NCI-H774 (cell line): ENCODE measurements around the gene MS4A8.
"Not testable (repeated sequence)": the region's sequence is repeated elsewhere in the genome, so short reads cannot be mapped to it uniquely, and the experiment has no call there.

Source experiments
- DNase-seq: peaks from one replicate; lab custom pipeline; 2025; lab: John Stamatoyannopoulos, UW

Gene MS4A8

GRCh38 chr11:60725592-60725991 lies 26.2 kb downstream of the MS4A8 start:
- no peak for DNase-seq

- DNase-seq = no peak
These were observed 32.2 kb downstream of the MS4A8 start for GRCh38 chr11:60731586-60731985.

- DNase-seq = no peak
These were observed 34.9 kb downstream of the MS4A8 start for GRCh38 chr11:60734279-60734678.

DNA sequence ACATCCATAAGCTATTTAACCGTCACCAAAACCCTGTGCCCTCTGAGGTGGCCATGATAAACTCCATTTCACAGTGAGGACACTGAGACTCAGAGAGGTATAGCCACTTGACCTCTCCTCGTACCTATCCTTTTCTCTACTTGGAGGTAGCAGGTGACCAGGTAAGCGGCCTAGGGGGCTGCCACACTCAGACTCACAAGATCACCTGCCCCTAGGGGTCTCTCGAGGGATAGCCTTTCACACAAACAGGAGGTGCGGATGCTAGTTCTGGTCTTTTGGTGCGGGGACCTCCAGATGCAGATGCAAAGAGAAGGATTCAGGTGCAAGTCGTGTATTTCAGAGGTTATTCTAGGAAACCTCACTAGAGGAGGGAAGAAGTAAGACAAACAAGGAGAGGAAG lies 39.7 kb downstream of the MS4A8 start:
- DNase-seq = no peak

DNA sequence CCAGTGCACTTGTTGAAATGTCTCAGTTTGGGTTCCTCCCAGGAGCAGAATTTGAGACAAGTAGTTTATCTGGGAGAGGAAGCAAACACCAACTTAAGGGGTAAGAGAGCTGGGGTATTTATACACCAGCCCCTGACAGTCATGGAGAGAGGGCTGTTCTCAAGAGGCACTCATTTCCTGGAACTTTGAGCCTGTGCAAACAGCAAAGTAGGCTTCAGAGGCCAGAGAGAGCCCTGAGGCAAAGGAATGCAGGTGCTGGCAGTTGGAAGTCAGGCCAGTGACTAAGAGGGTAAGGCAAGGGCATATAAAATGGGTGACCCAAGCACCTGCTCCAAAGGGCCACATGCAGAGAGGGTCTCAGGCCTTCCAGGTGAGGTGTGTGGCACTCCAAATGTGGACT lies 41.2 kb downstream of the MS4A8 start:
- DNase-seq = no peak

GRCh38 chr11:60741421-60741820 lies 42.0 kb downstream of the MS4A8 start:
- no peak for DNase-seq

GRCh38 chr11:60743058-60743457 lies 43.6 kb downstream of the MS4A8 start:
- DNase-seq = no peak

DNA sequence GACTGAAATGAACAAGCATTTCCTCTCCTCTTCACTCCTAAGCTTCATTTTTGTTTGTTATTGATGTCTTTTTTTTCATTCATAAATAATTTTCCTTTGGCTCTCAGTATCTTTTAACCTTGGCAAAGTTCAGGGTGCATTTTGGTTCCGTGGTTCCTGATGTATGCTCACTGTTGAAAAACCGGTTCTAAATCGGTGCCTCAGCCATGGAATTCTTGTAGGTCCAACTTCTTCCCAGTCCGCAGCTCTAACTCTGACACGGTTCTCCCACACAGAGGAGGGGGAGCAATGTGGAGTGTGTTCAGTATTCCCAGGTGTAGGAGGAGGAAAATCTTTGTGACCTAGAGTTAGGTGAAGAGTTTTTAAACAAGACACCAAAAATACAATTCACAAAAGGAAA lies 44.7 kb downstream of the MS4A8 start:
- no peak for DNase-seq

- DNase-seq = no peak
These were observed 48.0 kb downstream of the MS4A8 start for GRCh38 chr11:60747359-60747873.

- DNase-seq = no peak
These were observed 48.8 kb downstream of the MS4A8 start for GRCh38 chr11:60748225-60748624.

- DNase-seq = no peak
These were observed 49.4 kb downstream of the MS4A8 start for GRCh38 chr11:60748821-60749220.

DNA sequence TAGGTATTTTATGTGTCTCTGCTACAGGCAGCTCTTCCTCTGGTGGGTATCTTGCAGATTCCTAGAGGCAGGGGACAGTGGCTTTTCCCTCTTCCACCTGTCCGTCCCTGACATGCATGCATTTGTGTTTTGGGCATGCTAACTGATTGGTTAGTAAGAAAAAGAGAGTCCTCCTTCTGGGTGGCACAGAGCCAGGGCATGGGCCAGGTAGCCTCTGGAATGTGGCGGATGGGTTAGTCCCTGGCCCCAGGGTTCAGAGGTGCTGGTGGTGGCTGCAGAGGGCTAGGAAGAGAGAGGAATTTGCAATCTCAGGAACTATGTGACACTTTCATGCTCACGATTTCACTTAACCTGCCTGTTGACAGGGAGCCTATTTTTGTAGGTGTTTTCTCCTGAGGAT lies 51.5 kb downstream of the MS4A8 start:
- DNase-seq = no peak

GRCh38 chr11:60753309-60753708 lies 53.9 kb downstream of the MS4A8 start:
- DNase-seq = no peak

DNA sequence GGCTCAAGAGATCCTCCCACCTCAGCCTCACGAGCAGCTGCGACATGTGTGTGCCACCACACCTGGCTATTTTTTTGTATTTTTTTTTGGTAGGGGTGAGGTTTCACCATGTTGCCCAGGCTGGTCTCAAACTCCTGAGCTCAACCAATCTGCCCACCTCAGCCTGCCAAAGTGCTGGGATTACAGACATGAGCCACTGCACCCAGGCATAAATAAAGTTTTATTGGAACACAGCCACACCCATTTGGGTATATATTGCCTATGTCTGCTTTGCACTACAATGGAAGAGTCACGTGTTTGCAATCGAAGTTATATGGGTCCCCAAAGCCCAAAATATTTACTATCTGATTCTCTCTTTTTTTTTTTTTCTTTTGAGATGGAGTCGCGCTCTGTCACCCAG lies 55.5 kb downstream of the MS4A8 start:
- no peak for DNase-seq

DNA sequence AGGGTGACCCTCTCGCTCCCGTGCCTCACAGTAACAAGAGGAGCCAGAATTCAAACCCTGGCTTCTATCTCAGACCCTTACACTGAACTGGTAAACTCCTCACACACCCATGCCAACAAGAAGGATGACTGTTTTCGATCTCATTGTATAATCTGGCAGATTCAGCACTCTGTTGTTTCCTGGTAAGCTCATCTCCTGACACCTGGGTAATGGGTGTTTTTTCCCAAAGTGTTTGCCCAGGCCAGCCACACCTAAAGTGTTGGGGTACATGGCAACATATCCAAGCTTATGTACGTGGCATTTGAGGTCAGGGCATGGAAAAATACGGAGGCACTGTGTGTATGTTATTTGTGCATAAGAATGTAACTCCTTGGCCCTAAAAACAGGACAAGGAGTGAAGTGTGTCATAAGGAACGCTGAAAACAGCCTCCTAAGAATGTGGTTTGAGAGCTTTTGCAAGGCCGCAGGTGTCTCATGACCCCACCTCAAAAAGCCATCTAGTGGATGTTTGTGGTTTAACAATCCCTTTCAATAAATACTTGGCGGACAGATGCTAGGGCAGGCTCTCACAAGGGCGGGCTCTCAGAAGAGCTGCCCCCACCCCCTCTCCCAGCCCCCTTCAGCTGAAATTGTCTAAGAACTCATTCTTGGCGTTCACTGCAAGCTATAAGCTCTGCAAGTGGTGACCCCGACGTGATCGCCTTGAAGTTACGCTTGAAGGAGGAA lies 57.1 kb downstream of the MS4A8 start, which contains the start of gene MS4A15:
Gene MS4A15 (plus strand): TSS at position 561 of the 726 bp plus-strand sequence. CDS start 6,867 bp downstream, outside the sequence.
- no peak for DNase-seq

GRCh38 chr11:60757231-60757800 lies 57.9 kb downstream of the MS4A8 start:
- no peak for DNase-seq

GRCh38 chr11:60758671-60759070 lies 59.3 kb downstream of the MS4A8 start:
- not testable (repeated sequence) for DNase-seq

- not testable (repeated sequence) for DNase-seq
These were observed 60.2 kb downstream of the MS4A8 start for GRCh38 chr11:60759438-60760225.

GRCh38 chr11:60761436-60762190 lies 62.2 kb downstream of the MS4A8 start:
- no peak for DNase-seq

DNA sequence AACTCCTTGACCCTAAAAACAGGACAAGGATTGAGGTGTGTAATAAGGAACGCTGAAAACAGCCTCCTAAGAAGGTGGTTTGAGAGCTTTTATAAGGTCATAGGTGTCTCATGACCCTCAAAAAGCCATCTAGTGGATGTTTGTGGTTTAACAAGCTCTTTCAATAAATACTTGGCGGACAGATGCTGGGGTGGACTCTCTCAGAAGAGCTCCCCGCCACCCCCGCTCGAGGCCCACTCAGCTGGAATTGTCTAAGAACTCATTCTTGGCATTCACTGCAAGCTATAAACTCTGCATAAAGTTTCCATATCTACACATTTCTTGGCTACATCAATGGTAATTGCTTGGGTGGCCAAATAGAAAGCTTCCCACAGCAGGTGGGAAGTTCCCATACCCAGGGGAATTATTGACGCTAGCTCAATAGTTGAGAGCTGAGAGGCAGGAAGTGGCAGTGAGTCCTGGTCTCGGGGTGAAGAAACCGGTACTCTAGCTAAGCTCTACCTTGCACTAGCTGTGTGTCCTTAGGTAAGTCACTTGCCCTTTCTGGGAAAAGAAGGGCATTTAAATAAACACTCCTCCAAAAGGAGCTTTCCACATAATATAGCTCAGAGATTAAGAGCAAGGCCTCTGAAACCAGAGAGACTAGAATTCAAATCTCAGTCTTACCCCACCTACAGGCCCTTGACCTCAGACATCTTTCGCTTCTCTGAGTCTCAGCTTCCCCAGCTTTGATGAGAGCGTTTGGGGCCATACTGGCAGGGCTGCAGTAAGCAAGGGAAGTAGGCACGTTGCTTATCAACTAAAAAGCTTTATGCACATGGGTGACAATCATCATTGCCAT lies 63.7 kb downstream of the MS4A8 start:
- peak; percentile 65 for DNase-seq
